Measurements from ENCODE around the gene MT3. TPM values are rescaled to one million over a fixed set of nuclear protein-coding genes. Genes with fewer than 3 reads are reported as not detected.

The MT3 gene
- total RNA-seq, 1 experiment from 2014 or later, result 0.77 TPM

DNA sequence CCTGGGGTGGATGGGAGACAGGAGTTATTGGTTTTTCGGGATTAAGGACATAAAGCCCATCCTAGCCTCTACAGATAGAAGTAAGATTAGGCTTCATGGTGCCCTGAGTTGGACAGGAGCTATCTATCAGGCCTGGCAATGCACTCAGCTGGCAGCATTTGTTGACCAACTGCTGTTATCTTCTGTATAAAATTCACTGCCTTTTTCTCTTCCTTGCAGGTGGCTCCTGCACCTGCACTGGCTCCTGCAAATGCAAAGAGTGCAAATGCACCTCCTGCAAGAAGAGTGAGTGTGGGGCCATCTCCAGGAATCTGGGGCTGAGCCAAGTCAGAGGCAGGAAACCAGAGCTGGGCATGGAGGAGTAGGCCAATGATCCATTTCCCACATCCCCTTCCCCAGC is 49.7 kb downstream of the MT3 start:
- ChIA-PET CTCF (interaction anchor here (1.4 kb wide), 1 partner anchor 38 kb away, joined by 3 read pairs; no protein-coding TSS in a partner anchor), POLR2A (interaction anchor here (1.5 kb wide), 1 partner anchor 14 kb away, joined by 4 read pairs; the partner anchor contains the start of gene MT1E)
- no peak for TF ChIP-seq NFE2L1 (CRISPR knock-in tag; IDR thresholded peaks at IDR 0.05)
- no peak for TF ChIP-seq NFATC4 (CRISPR knock-in tag; IDR thresholded peaks at IDR 0.05)
- TF ChIP-seq TEAD4 (CRISPR knock-in tag; IDR thresholded peaks at IDR 0.05), result no peak
- TF ChIP-seq MXD4 (CRISPR knock-in tag; IDR thresholded peaks at IDR 0.05; ENCODE audit: borderline replicate concordance), result no peak
- no peak for TF ChIP-seq ESRRA (CRISPR knock-in tag; IDR thresholded peaks at IDR 0.05; ENCODE audit: borderline replicate concordance)
- TF ChIP-seq ZNF263 (CRISPR knock-in tag; IDR thresholded peaks at IDR 0.05; ENCODE audit: low read depth), result no peak
- TF ChIP-seq AFF4 (CRISPR knock-in tag; IDR thresholded peaks at IDR 0.05; ENCODE audit: borderline replicate concordance), result no peak
- no peak for TF ChIP-seq ZNF512 (CRISPR knock-in tag; IDR thresholded peaks at IDR 0.05; ENCODE audit: borderline replicate concordance)
- DNase-seq (ENCODE audit: low spot score) (no peak), ATAC-seq (no peak)
- H3K27ac Mint-ChIP-seq, result no peak overlapping the region
- no peak overlapping the region for H3K4me3 Mint-ChIP-seq
- H3K36me3 Mint-ChIP-seq, result peaks cover 5% of the 10 kb centered on the region; the same call in 1 of the 2 replicates
- peaks cover 100% of the 10 kb centered on the region for H3K27me3 Mint-ChIP-seq (ENCODE audit: low read depth)
- H3K4me1 Mint-ChIP-seq, result peaks cover 34% of the 10 kb centered on the region
- no peaks in the 10 kb centered on the region for H3K9me3 Mint-ChIP-seq

DNA sequence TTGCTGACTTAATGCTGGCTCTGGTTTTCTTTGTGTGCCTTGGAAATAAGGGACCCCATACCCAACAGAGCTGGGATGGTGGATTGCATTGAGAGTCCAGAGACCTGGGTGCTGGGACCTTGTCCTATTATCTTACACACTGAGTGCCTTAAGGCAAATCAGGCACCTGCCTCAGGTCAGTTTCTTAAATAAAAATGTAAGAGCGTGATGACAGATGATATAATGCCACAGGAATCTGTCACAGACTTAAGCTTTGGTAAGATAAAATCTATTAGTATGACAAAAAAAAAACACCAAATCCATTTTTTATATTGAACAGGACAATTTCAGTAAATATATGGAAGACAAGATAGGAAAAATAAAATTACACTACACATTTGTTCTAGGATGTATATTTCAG is 50.7 kb downstream of the MT3 start:
- Mint-ChIP-seq H3K4me3 (no peak overlapping the region), H3K27me3 (ENCODE audit: low read depth) (peaks cover 100% of the 10 kb centered on the region), H3K9me3 (no peaks in the 10 kb centered on the region), H3K27ac (no peak overlapping the region), H3K36me3 (no peaks in the 10 kb centered on the region), H3K4me1 (peaks cover 31% of the 10 kb centered on the region)
- CTCF ChIA-PET, result interaction anchor here (1.4 kb wide), 2 partner anchors 15 to 39 kb away, joined by 3 to 6 read pairs; partner anchors contain the start of gene MT1E
- no peak for DNase-seq (ENCODE audit: low spot score)
- ATAC-seq, result no peak
- POLR2A ChIA-PET, result interaction anchor here (0.9 to 1.5 kb wide), 3 partner anchors 9 to 37 kb away, joined by 3 to 4 read pairs (median 3); partner anchors contain the start of gene MT1E
- TF ChIP-seq ZNF138 (CRISPR knock-in tag; conservative IDR thresholded peaks at IDR 0.05) (no peak), MXD4 (CRISPR knock-in tag; IDR thresholded peaks at IDR 0.05; ENCODE audit: borderline replicate concordance) (no peak), PRDM15 (CRISPR knock-in tag; IDR thresholded peaks at IDR 0.05) (no peak), CBFB (CRISPR knock-in tag; IDR thresholded peaks at IDR 0.05; ENCODE audit: low read depth) (no peak), CREM (CRISPR knock-in tag; IDR thresholded peaks at IDR 0.05) (no peak), FOXK1 (CRISPR knock-in tag; IDR thresholded peaks at IDR 0.05) (no peak), GABPB1 (CRISPR knock-in tag; IDR thresholded peaks at IDR 0.05) (no peak), NR1H2 (CRISPR knock-in tag; IDR thresholded peaks at IDR 0.05) (no peak), CREB1 (CRISPR knock-in tag; IDR thresholded peaks at IDR 0.05) (no peak), SMAD4 (CRISPR knock-in tag; IDR thresholded peaks at IDR 0.05) (no peak), ZNF219 (CRISPR knock-in tag; IDR thresholded peaks at IDR 0.05; ENCODE audit: borderline replicate concordance) (no peak)
- TF ChIP-seq, protein P1, sequence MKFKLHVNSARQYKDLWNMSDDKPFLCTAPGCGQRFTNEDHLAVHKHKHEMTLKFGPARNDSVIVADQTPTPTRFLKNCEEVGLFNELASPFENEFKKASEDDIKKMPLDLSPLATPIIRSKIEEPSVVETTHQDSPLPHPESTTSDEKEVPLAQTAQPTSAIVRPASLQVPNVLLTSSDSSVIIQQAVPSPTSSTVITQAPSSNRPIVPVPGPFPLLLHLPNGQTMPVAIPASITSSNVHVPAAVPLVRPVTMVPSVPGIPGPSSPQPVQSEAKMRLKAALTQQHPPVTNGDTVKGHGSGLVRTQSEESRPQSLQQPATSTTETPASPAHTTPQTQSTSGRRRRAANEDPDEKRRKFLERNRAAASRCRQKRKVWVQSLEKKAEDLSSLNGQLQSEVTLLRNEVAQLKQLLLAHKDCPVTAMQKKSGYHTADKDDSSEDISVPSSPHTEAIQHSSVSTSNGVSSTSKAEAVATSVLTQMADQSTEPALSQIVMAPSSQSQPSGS (CRISPR knock-in tag; IDR thresholded peaks at IDR 0.05; ENCODE audit: borderline replicate concordance, low read depth), result no peak
- TF ChIP-seq, protein P2, sequence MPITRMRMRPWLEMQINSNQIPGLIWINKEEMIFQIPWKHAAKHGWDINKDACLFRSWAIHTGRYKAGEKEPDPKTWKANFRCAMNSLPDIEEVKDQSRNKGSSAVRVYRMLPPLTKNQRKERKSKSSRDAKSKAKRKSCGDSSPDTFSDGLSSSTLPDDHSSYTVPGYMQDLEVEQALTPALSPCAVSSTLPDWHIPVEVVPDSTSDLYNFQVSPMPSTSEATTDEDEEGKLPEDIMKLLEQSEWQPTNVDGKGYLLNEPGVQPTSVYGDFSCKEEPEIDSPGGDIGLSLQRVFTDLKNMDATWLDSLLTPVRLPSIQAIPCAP (CRISPR knock-in tag; IDR thresholded peaks at IDR 0.05), result no peak
- TF ChIP-seq, protein P3, sequence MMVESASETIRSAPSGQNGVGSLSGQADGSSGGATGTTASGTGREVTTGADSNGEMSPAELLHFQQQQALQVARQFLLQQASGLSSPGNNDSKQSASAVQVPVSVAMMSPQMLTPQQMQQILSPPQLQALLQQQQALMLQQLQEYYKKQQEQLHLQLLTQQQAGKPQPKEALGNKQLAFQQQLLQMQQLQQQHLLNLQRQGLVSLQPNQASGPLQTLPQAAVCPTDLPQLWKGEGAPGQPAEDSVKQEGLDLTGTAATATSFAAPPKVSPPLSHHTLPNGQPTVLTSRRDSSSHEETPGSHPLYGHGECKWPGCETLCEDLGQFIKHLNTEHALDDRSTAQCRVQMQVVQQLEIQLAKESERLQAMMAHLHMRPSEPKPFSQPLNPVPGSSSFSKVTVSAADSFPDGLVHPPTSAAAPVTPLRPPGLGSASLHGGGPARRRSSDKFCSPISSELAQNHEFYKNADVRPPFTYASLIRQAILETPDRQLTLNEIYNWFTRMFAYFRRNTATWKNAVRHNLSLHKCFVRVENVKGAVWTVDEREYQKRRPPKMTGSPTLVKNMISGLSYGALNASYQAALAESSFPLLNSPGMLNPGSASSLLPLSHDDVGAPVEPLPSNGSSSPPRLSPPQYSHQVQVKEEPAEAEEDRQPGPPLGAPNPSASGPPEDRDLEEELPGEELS (CRISPR knock-in tag; IDR thresholded peaks at IDR 0.05), result no peak
